Measurements from ENCODE around the gene RAB11FIP4. TPM values are rescaled to one million over a fixed set of nuclear protein-coding genes. Genes with fewer than 3 reads are reported as not detected.

RAB11FIP4 gene
- total RNA-seq, 1 donor from 2014 or later: 0.99 TPM

DNA sequence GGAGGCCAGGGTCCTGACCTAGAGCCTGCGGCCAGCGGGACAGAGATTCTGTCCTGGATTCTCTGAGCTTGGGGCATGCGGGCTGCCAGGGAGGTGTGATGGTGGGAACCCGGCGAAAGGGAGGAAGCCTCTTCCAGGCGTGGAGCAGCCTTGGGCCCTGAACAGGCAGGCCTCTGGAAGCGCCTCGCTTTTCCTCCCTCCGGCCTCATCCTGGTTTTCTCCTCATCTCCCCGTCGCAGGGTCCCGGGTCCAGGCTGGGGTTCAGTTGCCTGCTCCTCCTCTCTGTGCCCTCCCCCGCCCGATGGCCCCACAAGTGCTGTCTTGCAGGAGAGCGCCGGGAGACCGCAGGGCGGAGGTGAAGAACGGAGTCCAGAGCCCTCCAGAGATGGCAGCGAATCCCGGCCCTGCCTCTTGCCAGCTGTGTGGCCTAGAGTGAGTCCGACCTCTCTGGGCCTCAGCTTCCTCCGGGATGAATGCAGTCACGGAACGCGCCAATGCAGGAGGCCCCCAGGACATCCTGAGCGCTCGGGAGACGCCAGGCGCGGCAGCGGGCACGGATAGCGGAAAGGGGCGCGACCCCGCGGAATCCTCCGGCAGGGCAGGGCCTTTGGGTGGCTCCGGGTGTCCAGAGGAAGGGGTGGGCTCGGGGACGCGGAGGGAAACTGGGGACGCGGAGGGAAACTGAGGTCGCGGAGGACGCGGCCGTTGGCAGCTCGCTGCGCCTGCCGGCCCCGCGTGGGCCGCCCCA, 553 bp upstream of the RAB11FIP4 start:
- Mint-ChIP-seq H3K4me3 (ENCODE audit: unreplicated experiment) (peak overlapping the region; percentile 67), H3K4me1 (ENCODE audit: unreplicated experiment) (peaks cover 1% of the 10 kb centered on the region), H3K9me3 (ENCODE audit: unreplicated experiment) (no peaks in the 10 kb centered on the region), H3K27ac (ENCODE audit: unreplicated experiment) (no peak overlapping the region), H3K27me3 (ENCODE audit: unreplicated experiment) (peaks cover 26% of the 10 kb centered on the region), H3K36me3 (ENCODE audit: unreplicated experiment) (no peaks in the 10 kb centered on the region)
- peak; percentile 82 for DNase-seq (ENCODE audit: extremely low spot score, unreplicated experiment)
- TF ChIP-seq, protein P1, sequence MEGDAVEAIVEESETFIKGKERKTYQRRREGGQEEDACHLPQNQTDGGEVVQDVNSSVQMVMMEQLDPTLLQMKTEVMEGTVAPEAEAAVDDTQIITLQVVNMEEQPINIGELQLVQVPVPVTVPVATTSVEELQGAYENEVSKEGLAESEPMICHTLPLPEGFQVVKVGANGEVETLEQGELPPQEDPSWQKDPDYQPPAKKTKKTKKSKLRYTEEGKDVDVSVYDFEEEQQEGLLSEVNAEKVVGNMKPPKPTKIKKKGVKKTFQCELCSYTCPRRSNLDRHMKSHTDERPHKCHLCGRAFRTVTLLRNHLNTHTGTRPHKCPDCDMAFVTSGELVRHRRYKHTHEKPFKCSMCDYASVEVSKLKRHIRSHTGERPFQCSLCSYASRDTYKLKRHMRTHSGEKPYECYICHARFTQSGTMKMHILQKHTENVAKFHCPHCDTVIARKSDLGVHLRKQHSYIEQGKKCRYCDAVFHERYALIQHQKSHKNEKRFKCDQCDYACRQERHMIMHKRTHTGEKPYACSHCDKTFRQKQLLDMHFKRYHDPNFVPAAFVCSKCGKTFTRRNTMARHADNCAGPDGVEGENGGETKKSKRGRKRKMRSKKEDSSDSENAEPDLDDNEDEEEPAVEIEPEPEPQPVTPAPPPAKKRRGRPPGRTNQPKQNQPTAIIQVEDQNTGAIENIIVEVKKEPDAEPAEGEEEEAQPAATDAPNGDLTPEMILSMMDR (IDR thresholded peaks at IDR 0.05): no peak

DNA sequence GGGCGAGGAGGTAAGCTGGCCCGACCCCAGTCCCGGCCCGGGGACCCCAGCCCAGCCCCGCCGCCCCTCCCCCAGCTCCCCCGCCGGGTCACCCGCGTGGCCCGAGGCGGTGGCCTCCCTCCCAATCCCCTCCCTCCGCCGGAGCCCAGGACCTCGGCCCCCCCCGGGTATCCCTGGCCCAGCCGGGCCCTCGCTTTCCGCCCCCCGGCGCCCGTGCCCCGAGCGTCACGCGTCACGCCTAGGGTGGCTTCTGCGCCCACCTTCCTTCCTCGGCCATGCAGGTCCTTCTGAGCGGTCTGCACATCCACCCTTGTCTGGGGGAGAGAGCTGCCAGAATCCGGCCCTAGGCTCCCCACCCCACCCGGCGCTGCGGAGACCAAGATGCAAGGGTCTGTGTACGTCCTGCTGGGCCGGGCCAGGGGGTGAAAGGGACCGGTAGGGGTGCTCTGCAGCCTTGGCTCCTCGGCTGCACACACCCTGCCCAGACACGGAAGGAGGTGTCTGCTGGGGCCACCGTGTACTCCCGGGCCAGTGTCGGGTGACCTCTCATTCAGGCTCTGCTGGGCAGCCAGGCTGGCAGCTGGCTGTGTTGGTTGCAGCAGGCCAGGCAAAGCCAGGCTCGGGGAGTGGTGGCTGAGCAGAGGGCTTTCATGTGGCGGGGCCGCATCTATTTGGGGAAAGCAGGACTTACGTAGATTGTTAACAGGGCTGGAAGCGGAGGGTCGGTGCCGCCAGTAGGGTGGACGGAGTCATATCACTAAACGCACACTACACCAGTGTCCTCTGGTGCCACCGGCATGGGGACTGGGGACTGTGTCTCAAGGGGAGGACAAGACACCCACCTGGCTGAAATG, 754 bp downstream of the RAB11FIP4 start:
- no peaks in the 10 kb centered on the region for H3K36me3 Mint-ChIP-seq (ENCODE audit: unreplicated experiment)
- H3K27me3 Mint-ChIP-seq (ENCODE audit: unreplicated experiment): peaks cover 26% of the 10 kb centered on the region
- H3K9me3 Mint-ChIP-seq (ENCODE audit: unreplicated experiment): no peaks in the 10 kb centered on the region
- peak overlapping the region; percentile 62 for H3K4me3 Mint-ChIP-seq (ENCODE audit: unreplicated experiment)
- no peak overlapping the region for H3K27ac Mint-ChIP-seq (ENCODE audit: unreplicated experiment)
- peaks cover 1% of the 10 kb centered on the region for H3K4me1 Mint-ChIP-seq (ENCODE audit: unreplicated experiment)
- peak; percentile 81 for DNase-seq (ENCODE audit: extremely low spot score, unreplicated experiment)
- TF ChIP-seq, protein P1 (IDR thresholded peaks at IDR 0.05): no peak

GRCh38 chr17:31392856-31393748, 1.6 kb downstream of the RAB11FIP4 start:
- H3K9me3 Mint-ChIP-seq (ENCODE audit: unreplicated experiment): no peaks in the 10 kb centered on the region
- no peak overlapping the region for H3K27ac Mint-ChIP-seq (ENCODE audit: unreplicated experiment)
- peaks cover 26% of the 10 kb centered on the region for H3K27me3 Mint-ChIP-seq (ENCODE audit: unreplicated experiment)
- TF ChIP-seq, protein P1 (IDR thresholded peaks at IDR 0.05): no peak
- peak overlapping the region; percentile 62 for H3K4me3 Mint-ChIP-seq (ENCODE audit: unreplicated experiment)
- peaks cover 1% of the 10 kb centered on the region for H3K4me1 Mint-ChIP-seq (ENCODE audit: unreplicated experiment)
- H3K36me3 Mint-ChIP-seq (ENCODE audit: unreplicated experiment): no peaks in the 10 kb centered on the region
- DNase-seq (ENCODE audit: extremely low spot score, unreplicated experiment): peak; percentile 83

DNA sequence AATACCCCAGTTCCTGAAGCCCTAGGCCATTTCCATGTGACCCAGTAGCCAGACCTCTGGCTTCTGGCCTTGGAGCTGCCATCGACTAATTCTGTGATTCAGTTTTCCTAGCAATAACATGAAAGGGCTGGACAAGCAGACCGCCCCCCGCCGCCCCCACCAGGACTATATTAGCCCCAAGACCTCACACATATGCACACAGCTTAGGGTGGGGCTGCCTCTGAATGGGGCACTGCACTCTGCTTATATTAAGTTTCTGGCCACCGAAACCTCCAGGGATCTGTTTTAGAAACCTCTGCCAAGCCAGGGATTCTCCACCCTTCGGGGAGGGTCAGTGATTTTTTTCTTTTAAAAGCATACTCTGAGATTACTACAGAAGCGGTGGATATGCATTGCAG, 2.3 kb downstream of the RAB11FIP4 start:
- H3K9me3 Mint-ChIP-seq (ENCODE audit: unreplicated experiment): no peaks in the 10 kb centered on the region
- H3K27me3 Mint-ChIP-seq (ENCODE audit: unreplicated experiment): peaks cover 27% of the 10 kb centered on the region
- H3K4me1 Mint-ChIP-seq (ENCODE audit: unreplicated experiment): peaks cover 1% of the 10 kb centered on the region
- H3K27ac Mint-ChIP-seq (ENCODE audit: unreplicated experiment): no peak overlapping the region
- TF ChIP-seq, protein P1 (IDR thresholded peaks at IDR 0.05): no peak
- no peak overlapping the region for H3K4me3 Mint-ChIP-seq (ENCODE audit: unreplicated experiment)
- peak; percentile 48 for DNase-seq (ENCODE audit: extremely low spot score, unreplicated experiment)
- no peaks in the 10 kb centered on the region for H3K36me3 Mint-ChIP-seq (ENCODE audit: unreplicated experiment)

Measured in osteocyte (in vitro differentiated cells).